ENCODE results near the gene AGPAT2. TPM values are rescaled to one million over a fixed set of nuclear protein-coding genes. Genes with fewer than 3 reads are reported as not detected.

The AGPAT2 gene
- total RNA-seq, 1 experiment from 2014 or later, result 103 TPM

GRCh38 chr9:136643596-136644342 lies 43.5 kb downstream of the AGPAT2 start:
- Histone ChIP-seq H3K9me3 (ENCODE audit: low read length) (no peaks in the 10 kb centered on the region), H3K36me3 (ENCODE audit: low read depth, low read length) (no peaks in the 10 kb centered on the region), H3K9ac (ENCODE audit: low read length) (no peak overlapping the region; the same call in 1 of the 2 replicates), H3K27me3 (ENCODE audit: low read length) (no peaks in the 10 kb centered on the region), H3K27ac (ENCODE audit: low read length) (no peak overlapping the region), H3K79me2 (ENCODE audit: low read length) (no peaks in the 10 kb centered on the region), H4K20me1 (ENCODE audit: low read length) (no peaks in the 10 kb centered on the region), H3K4me1 (ENCODE audit: insufficient read depth, low read length) (peaks cover 5% of the 10 kb centered on the region), H2AFZ (ENCODE audit: low read length) (peak overlapping the region; percentile 71), H3F3A (ENCODE audit: low read length, unreplicated experiment) (no peaks in the 10 kb centered on the region), H3K4me2 (ENCODE audit: low read length) (peak overlapping the region; percentile 77), H3K9me2 (replicated peaks; ENCODE audit: low read length) (no peaks in the 10 kb centered on the region), H3K4me3 (ENCODE audit: low read length) (peak overlapping the region; percentile 53)
- intact Hi-C loops (cut with micrococcal nuclease), result no loop called here
- peak; percentile 30 for ATAC-seq
- no peak for DNase-seq
- CTCF ChIA-PET, result interaction anchor here (0.6 to 1.0 kb wide), 2 partner anchors 14 to 52 kb away, joined by 3 to 4 read pairs; no protein-coding TSS in a partner anchor
- POLR2A ChIA-PET (ENCODE audit: unreplicated experiment), result no interaction called here
- TF ChIP-seq, protein P1, sequence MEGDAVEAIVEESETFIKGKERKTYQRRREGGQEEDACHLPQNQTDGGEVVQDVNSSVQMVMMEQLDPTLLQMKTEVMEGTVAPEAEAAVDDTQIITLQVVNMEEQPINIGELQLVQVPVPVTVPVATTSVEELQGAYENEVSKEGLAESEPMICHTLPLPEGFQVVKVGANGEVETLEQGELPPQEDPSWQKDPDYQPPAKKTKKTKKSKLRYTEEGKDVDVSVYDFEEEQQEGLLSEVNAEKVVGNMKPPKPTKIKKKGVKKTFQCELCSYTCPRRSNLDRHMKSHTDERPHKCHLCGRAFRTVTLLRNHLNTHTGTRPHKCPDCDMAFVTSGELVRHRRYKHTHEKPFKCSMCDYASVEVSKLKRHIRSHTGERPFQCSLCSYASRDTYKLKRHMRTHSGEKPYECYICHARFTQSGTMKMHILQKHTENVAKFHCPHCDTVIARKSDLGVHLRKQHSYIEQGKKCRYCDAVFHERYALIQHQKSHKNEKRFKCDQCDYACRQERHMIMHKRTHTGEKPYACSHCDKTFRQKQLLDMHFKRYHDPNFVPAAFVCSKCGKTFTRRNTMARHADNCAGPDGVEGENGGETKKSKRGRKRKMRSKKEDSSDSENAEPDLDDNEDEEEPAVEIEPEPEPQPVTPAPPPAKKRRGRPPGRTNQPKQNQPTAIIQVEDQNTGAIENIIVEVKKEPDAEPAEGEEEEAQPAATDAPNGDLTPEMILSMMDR (conservative IDR thresholded peaks at IDR 0.05; ENCODE audit: low read depth, low read length), result no peak
- TF ChIP-seq EZH2phosphoT487 (IDR thresholded peaks at IDR 0.05; ENCODE audit: borderline replicate concordance, low read length) (no peak), EZH2 (IDR thresholded peaks at IDR 0.05; ENCODE audit: low read length, unreplicated experiment) (no peak)
- no TSS peak for BruUV-seq (replicated peaks)

- no TSS peak for BruUV-seq (replicated peaks)
- no peaks in the 10 kb centered on the region for H3K27me3 ChIP-seq (ENCODE audit: low read length)
- ChIA-PET POLR2A (ENCODE audit: unreplicated experiment) (no interaction called here), CTCF (no interaction called here)
- no peak for DNase-seq
- H3K4me1 ChIP-seq (ENCODE audit: insufficient read depth, low read length), result peaks cover 5% of the 10 kb centered on the region
- no peak overlapping the region for H3K27ac ChIP-seq (ENCODE audit: low read length)
- no peaks in the 10 kb centered on the region for H3K9me3 ChIP-seq (ENCODE audit: low read length)
- no peaks in the 10 kb centered on the region for H3F3A ChIP-seq (ENCODE audit: low read length, unreplicated experiment)
- H3K9ac ChIP-seq (ENCODE audit: low read length), result no peak overlapping the region
- ATAC-seq, result no peak
- H3K4me3 ChIP-seq (ENCODE audit: low read length), result no peak overlapping the region
- H3K9me2 ChIP-seq (replicated peaks; ENCODE audit: low read length), result no peaks in the 10 kb centered on the region
- no peaks in the 10 kb centered on the region for H3K36me3 ChIP-seq (ENCODE audit: low read depth, low read length)
- H3K4me2 ChIP-seq (ENCODE audit: low read length), result no peak overlapping the region
- intact Hi-C loops (cut with micrococcal nuclease), result no loop called here
- H3K79me2 ChIP-seq (ENCODE audit: low read length), result no peaks in the 10 kb centered on the region
- no peak overlapping the region for H2AFZ ChIP-seq (ENCODE audit: low read length)
- TF ChIP-seq, protein P1 (conservative IDR thresholded peaks at IDR 0.05; ENCODE audit: low read depth, low read length), result no peak
- no peak for TF ChIP-seq EZH2 (IDR thresholded peaks at IDR 0.05; ENCODE audit: low read length, unreplicated experiment)
- no peak for TF ChIP-seq EZH2phosphoT487 (IDR thresholded peaks at IDR 0.05; ENCODE audit: borderline replicate concordance, low read length)
- H4K20me1 ChIP-seq (ENCODE audit: low read length), result no peaks in the 10 kb centered on the region
These were observed 44.8 kb downstream of the AGPAT2 start for GRCh38 chr9:136642439-136642921.
